ENCODE data around the gene CHIC2.

GRCh38 chr4:54032558-54033135 is 31.8 kb downstream of the CHIC2 start:
- TF ChIP-seq, protein P1, sequence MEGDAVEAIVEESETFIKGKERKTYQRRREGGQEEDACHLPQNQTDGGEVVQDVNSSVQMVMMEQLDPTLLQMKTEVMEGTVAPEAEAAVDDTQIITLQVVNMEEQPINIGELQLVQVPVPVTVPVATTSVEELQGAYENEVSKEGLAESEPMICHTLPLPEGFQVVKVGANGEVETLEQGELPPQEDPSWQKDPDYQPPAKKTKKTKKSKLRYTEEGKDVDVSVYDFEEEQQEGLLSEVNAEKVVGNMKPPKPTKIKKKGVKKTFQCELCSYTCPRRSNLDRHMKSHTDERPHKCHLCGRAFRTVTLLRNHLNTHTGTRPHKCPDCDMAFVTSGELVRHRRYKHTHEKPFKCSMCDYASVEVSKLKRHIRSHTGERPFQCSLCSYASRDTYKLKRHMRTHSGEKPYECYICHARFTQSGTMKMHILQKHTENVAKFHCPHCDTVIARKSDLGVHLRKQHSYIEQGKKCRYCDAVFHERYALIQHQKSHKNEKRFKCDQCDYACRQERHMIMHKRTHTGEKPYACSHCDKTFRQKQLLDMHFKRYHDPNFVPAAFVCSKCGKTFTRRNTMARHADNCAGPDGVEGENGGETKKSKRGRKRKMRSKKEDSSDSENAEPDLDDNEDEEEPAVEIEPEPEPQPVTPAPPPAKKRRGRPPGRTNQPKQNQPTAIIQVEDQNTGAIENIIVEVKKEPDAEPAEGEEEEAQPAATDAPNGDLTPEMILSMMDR (conservative IDR thresholded peaks at IDR 0.05; ENCODE audit: low read length) = no peak
- no peak for TF ChIP-seq EZH2phosphoT487 (IDR thresholded peaks at IDR 0.05; ENCODE audit: borderline replicate concordance, low read depth, low read length)
